ENCODE measurements around the gene PM20D2.

DNA sequence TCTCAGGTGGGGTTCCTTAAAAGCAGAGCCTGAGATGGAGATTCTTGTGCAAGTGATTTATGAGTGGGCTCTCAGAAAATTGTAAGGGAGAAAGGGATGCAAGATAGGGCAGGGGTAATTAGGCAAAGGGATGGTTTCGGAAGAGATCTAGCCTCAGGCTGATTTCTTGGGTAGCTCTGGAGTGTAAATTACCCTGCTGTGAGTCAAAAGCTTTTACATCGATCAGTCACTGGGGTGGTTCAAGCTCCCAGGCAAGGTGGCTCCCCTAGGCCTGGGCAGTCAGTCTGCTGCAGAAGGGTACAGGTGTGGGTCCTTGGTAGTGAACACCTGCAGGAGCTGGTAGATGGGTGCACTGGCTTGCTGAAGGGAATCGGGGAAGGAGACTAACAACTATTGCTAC, 11.1 kb upstream of the PM20D2 start:
- no peak for TF ChIP-seq EZH2 (IDR thresholded peaks at IDR 0.05; ENCODE audit: borderline replicate concordance, low read depth, low read length, poor library complexity, severe bottlenecking)
- TF ChIP-seq, protein P1, sequence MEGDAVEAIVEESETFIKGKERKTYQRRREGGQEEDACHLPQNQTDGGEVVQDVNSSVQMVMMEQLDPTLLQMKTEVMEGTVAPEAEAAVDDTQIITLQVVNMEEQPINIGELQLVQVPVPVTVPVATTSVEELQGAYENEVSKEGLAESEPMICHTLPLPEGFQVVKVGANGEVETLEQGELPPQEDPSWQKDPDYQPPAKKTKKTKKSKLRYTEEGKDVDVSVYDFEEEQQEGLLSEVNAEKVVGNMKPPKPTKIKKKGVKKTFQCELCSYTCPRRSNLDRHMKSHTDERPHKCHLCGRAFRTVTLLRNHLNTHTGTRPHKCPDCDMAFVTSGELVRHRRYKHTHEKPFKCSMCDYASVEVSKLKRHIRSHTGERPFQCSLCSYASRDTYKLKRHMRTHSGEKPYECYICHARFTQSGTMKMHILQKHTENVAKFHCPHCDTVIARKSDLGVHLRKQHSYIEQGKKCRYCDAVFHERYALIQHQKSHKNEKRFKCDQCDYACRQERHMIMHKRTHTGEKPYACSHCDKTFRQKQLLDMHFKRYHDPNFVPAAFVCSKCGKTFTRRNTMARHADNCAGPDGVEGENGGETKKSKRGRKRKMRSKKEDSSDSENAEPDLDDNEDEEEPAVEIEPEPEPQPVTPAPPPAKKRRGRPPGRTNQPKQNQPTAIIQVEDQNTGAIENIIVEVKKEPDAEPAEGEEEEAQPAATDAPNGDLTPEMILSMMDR (conservative IDR thresholded peaks at IDR 0.05; ENCODE audit: low read depth, low read length) = no peak
